ENCODE data around the gene KIFC1.

GRCh38 chr6:33440649-33441309 lies 49.2 kb downstream of the KIFC1 start:
- no peak for TF ChIP-seq CTCF (conservative IDR thresholded peaks at IDR 0.05; ENCODE audit: low read depth, low read length)
- no peak for TF ChIP-seq EZH2 (IDR thresholded peaks at IDR 0.05; ENCODE audit: borderline replicate concordance, low read depth, low read length, poor library complexity, severe bottlenecking)
